Lung (tissue), 12 donors: ENCODE results near the gene GBE1. TPM values are rescaled to one million over a fixed set of nuclear protein-coding genes. Genes with fewer than 3 reads are reported as not detected.
A peak's percentile ranks its signal among the peaks of the same experiment; 100 is the strongest.

Experiments
- ATAC-seq: fragments of 200-7000 bp; cut with Tn5 transposase; one replicate; pipeline ENCODE4 v1.9.1; 2020; ENCODE audit warnings: moderate number of reproducible peaks; ENCODE audit not compliant: insufficient read depth, low FRiP score
- DNase-seq, 3 donors: peaks; one replicate each; pipeline ENCODE4 v3.0.0-alpha.2; 2013 to 2017
- H3K27ac ChIP-seq, 2 donors: one replicate each; pipeline ENCODE4 v1.5.1; 2013; ENCODE audit warnings: mild to moderate bottlenecking in 2 of 2, moderate library complexity in 2 of 2, control low read depth in 1 of 2, inconsistent platforms in 1 of 2, low read depth in 1 of 2, low read length in 1 of 2
- H3K27me3 ChIP-seq, 3 donors: one replicate each; pipeline ENCODE4 v1.5.1; 2013; ENCODE audit warnings: low read length in 2 of 3; ENCODE audit not compliant: control insufficient read depth in 3 of 3, insufficient read depth in 3 of 3
- H3K36me3 ChIP-seq, 4 donors: one replicate each; pipeline ENCODE4 v1.5.1; 2013; ENCODE audit warnings: low read length in 4 of 4, mild to moderate bottlenecking in 1 of 4, moderate library complexity in 1 of 4; ENCODE audit not compliant: control insufficient read depth in 4 of 4, insufficient read depth in 4 of 4
- H3K4me1 ChIP-seq, 5 donors: one replicate each; pipeline ENCODE4 v1.5.1; 2013; ENCODE audit warnings: low read length in 5 of 5, mild to moderate bottlenecking in 2 of 5, moderate library complexity in 1 of 5; ENCODE audit not compliant: control insufficient read depth in 5 of 5, insufficient read depth in 5 of 5
- H3K4me3 ChIP-seq: one replicate; pipeline ENCODE4 v1.5.1; 2013; ENCODE audit warnings: mild to moderate bottlenecking, control low read depth, moderate library complexity
- H3K9ac ChIP-seq, 2 donors: one replicate each; pipeline ENCODE4 v1.5.1; 2013; ENCODE audit warnings: low read length in 2 of 2, control low read depth in 1 of 2; ENCODE audit not compliant: insufficient read depth in 1 of 2
- H3K9me3 ChIP-seq, 4 donors: one replicate each; pipeline ENCODE4 v1.5.1; 2013; ENCODE audit warnings: low read length in 3 of 4, mild to moderate bottlenecking in 1 of 4, moderate library complexity in 1 of 4; ENCODE audit not compliant: control insufficient read depth in 4 of 4, insufficient read depth in 3 of 4
- CTCF ChIP-seq: IDR thresholded peaks from 2 replicates; pipeline ENCODE4 v1.5.1; 2012; ENCODE audit warnings: mild to moderate bottlenecking; ENCODE audit errors: control extremely low read depth, extremely low read depth
- whole genome bisulfite sequencing, 2 donors: extraction: QIAGEN DNeasy Blood & Tissue Kit; methylation state at CpG; one replicate each; pipeline ENCODE4 v1.1.7; 2013; 5-methylcytosine and 5-hydroxymethylcytosine counted together
- polyA plus RNA-seq, 2 donors: library from polyadenylated mRNA; stranded (reverse); fragments of 200-250 nt; gene quantifications; one replicate each; pipeline ENCODE4 v1.2.1, GENCODE V29; 2013
- total RNA-seq, 2 donors: library from RNA; depleted of rRNA in 1 of 2; stranded (reverse); fragments of >200 nt in 1 of 2; gene quantifications; one replicate each; pipeline ENCODE4 v1.2.1, GENCODE V29; 2014 to 2021
- donor health status: control.
- donor health status: control.
- donor health status: Bipolar disorder and iron deficiency.
- donor health status: healthy.
- donor health status: DM: yes; HTN: yes; CAD: no.

The GBE1 gene
- total and polyA plus RNA-seq, 4 donors = 10.5 to 39.1 (median 31.6) TPM

GRCh38 chr3:81668283-81668682 lies 93.2 kb downstream of the GBE1 start:
- no peak overlapping the region for H3K27ac ChIP-seq
- no peak for TF ChIP-seq CTCF
- H3K9ac ChIP-seq = no peak overlapping the region
- no peaks in the 10 kb centered on the region for H3K9me3 ChIP-seq
- H3K36me3 ChIP-seq = peaks cover 0 to 5% (median 0%) of the 10 kb centered on the region in 4 donors
- H3K27me3 ChIP-seq = no peaks in the 10 kb centered on the region
- WGBS, 2 donors = 91 to 92% methylated on average over 3 of the region's 3 CpGs
- DNase-seq (no peak), ATAC-seq (no peak)
- no peak overlapping the region for H3K4me3 ChIP-seq
- no peaks in the 10 kb centered on the region for H3K4me1 ChIP-seq

GRCh38 chr3:81666502-81667121 lies 94.8 kb downstream of the GBE1 start:
- Histone ChIP-seq H3K4me1 (no peaks in the 10 kb centered on the region), H3K36me3 (peaks cover 0 to 5% (median 0%) of the 10 kb centered on the region in 4 donors), H3K27ac (no peak overlapping the region), H3K9me3 (no peaks in the 10 kb centered on the region), H3K4me3 (no peak overlapping the region), H3K27me3 (no peaks in the 10 kb centered on the region), H3K9ac (no peak overlapping the region)
- DNase-seq = peak in 2 of 3 donors; percentile 26 to 37
- peak; percentile 23 for TF ChIP-seq CTCF
- no peak for ATAC-seq

GRCh38 chr3:81663114-81663513 lies 98.3 kb downstream of the GBE1 start:
- Histone ChIP-seq H3K27ac (no peak overlapping the region), H3K36me3 (peaks cover 0 to 2% (median 0%) of the 10 kb centered on the region in 4 donors), H3K27me3 (no peaks in the 10 kb centered on the region), H3K4me3 (no peak overlapping the region), H3K9ac (no peak overlapping the region), H3K4me1 (no peaks in the 10 kb centered on the region), H3K9me3 (no peaks in the 10 kb centered on the region)
- 98% methylated on average over 10 of the region's 10 CpGs for WGBS, 2 donors
- DNase-seq (no peak), ATAC-seq (no peak)
- no peak for TF ChIP-seq CTCF

- Histone ChIP-seq H3K9me3 (no peaks in the 10 kb centered on the region), H3K36me3 (no peaks in the 10 kb centered on the region), H3K27ac (no peak overlapping the region), H3K4me3 (no peak overlapping the region), H3K27me3 (no peaks in the 10 kb centered on the region), H3K9ac (no peak overlapping the region), H3K4me1 (peaks cover 0 to 5% (median 0%) of the 10 kb centered on the region in 5 donors)
- WGBS, 2 donors = 95 to 100% methylated on average over 1 of the region's 1 CpG
- DNase-seq (no peak), ATAC-seq (no peak)
- TF ChIP-seq CTCF = no peak
These were observed 101.4 kb downstream of the GBE1 start for GRCh38 chr3:81660036-81660435.
